HEK293 (cell line): Measurements from ENCODE around the gene TRAPPC5.
"Not testable (repeated sequence)": the region's sequence is repeated elsewhere in the genome, so short reads cannot be mapped to it uniquely, and the experiment has no call there.

ENCODE experiments used
- CTCF ChIA-PET: fragments of 350-600 bp; formaldehyde crosslinking; extraction: SDS; loops from one replicate; lab custom pipeline; 2021; ENCODE audit warnings: antibody characterized with exemption; lab: Yijun Ruan, JAX
- POLR2A ChIA-PET: fragments of 300-600 bp; formaldehyde crosslinking; extraction: SDS; loops from one replicate; lab custom pipeline; 2020; ENCODE audit warnings: antibody characterized with exemption, inconsistent platforms; lab: Yijun Ruan, JAX
- H3K27ac ChIP-seq: fragments of 200-500 bp; sonication (Bioruptor generic); 2 replicates; pipeline ENCODE4 v1.5.1; 2014; ENCODE audit warnings: low read depth, low read length, control low read depth, inconsistent platforms; ENCODE audit errors: extremely low read depth
- H3K36me3 ChIP-seq, 2 experiments: fragments of 200-500 bp in 1 of 2; sonication (Bioruptor generic) in 1 of 2; 1 replicate in 1 of 2; 2 replicates in 1 of 2; pipeline ENCODE4 v1.5.1; 2014 to 2017; ENCODE audit warnings: inconsistent platforms in 2 of 2, low read length in 2 of 2; ENCODE audit not compliant: control insufficient read depth in 2 of 2, insufficient read depth in 1 of 2
- H3K4me1 ChIP-seq: fragments of 200-500 bp; sonication (Bioruptor generic); 2 replicates; pipeline ENCODE4 v1.5.1; 2014; ENCODE audit warnings: mild to moderate bottlenecking, low read length, inconsistent platforms; ENCODE audit not compliant: control insufficient read depth, insufficient read depth
- H3K4me3 ChIP-seq: 2 replicates; pipeline ENCODE4 v1.5.1; 2011; ENCODE audit warnings: low read depth, mild to moderate bottlenecking, control low read depth, low read length, moderate library complexity
- H3K9me3 ChIP-seq: fragments of 200-500 bp; sonication (Bioruptor generic); 2 replicates; pipeline ENCODE4 v1.5.1; 2014; ENCODE audit warnings: low read depth, low read length, inconsistent platforms; ENCODE audit not compliant: control insufficient read depth, insufficient read depth
- FEZF1 ChIP-seq: fragments of 450-650 bp; formaldehyde crosslinking; IDR thresholded peaks from 2 replicates; pipeline ENCODE4 v1.5.1; 2016; ENCODE audit warnings: missing biosample characterization, missing genetic modification characterization
- KLF7 ChIP-seq: fragments of 450-650 bp; formaldehyde crosslinking; IDR thresholded peaks from 2 replicates; pipeline ENCODE4 v1.5.1; 2016; ENCODE audit warnings: missing biosample characterization, missing genetic modification characterization, borderline replicate concordance
- KLF8 ChIP-seq: fragments of 450-650 bp; formaldehyde crosslinking; IDR thresholded peaks from 2 replicates; pipeline ENCODE4 v1.5.1; 2016; ENCODE audit warnings: missing biosample characterization, missing genetic modification characterization
- SCRT1 ChIP-seq: fragments of 450-650 bp; formaldehyde crosslinking; IDR thresholded peaks from 2 replicates; pipeline ENCODE4 v1.5.1; 2016; ENCODE audit warnings: missing biosample characterization, missing genetic modification characterization, borderline replicate concordance
- SCRT2 ChIP-seq: fragments of 450-650 bp; formaldehyde crosslinking; IDR thresholded peaks from 2 replicates; pipeline ENCODE4 v1.5.1; 2016; ENCODE audit warnings: missing biosample characterization, missing genetic modification characterization
- SP2 ChIP-seq: fragments of 450-650 bp; formaldehyde crosslinking; IDR thresholded peaks from 2 replicates; pipeline ENCODE4 v1.5.1; 2016; ENCODE audit warnings: missing biosample characterization, missing genetic modification characterization
- SP3 ChIP-seq: fragments of 450-650 bp; formaldehyde crosslinking; IDR thresholded peaks from 2 replicates; pipeline ENCODE4 v1.5.1; 2016; ENCODE audit warnings: missing biosample characterization, missing genetic modification characterization
- ZNF223 ChIP-seq: fragments of 450-650 bp; formaldehyde crosslinking; IDR thresholded peaks from 2 replicates; pipeline ENCODE4 v1.5.1; 2016; ENCODE audit warnings: missing biosample characterization, missing genetic modification characterization
- ZNF37A ChIP-seq: fragments of 450-650 bp; IDR thresholded peaks from 2 replicates; pipeline ENCODE4 v1.5.1; 2018; ENCODE audit warnings: missing biosample characterization, missing genetic modification characterization
- ZNF610 ChIP-seq: fragments of 450-650 bp; formaldehyde crosslinking; IDR thresholded peaks from 2 replicates; pipeline ENCODE4 v1.5.1; 2016; ENCODE audit warnings: missing biosample characterization, missing genetic modification characterization, borderline replicate concordance
- ZNF639 ChIP-seq: fragments of 450-650 bp; formaldehyde crosslinking; IDR thresholded peaks from 2 replicates; pipeline ENCODE4 v1.5.1; 2016; ENCODE audit warnings: missing biosample characterization, missing genetic modification characterization
- ZNF677 ChIP-seq: fragments of 450-650 bp; IDR thresholded peaks from 2 replicates; pipeline ENCODE4 v1.5.0; 2018; ENCODE audit warnings: missing biosample characterization, mild to moderate bottlenecking, missing genetic modification characterization, moderate library complexity
- ZNF701 ChIP-seq: fragments of 450-650 bp; formaldehyde crosslinking; IDR thresholded peaks from 2 replicates; pipeline ENCODE4 v1.5.1; 2016; ENCODE audit warnings: missing biosample characterization, missing genetic modification characterization
- ZNF785 ChIP-seq: fragments of 450-650 bp; formaldehyde crosslinking; IDR thresholded peaks from 2 replicates; pipeline ENCODE4 v1.5.1; 2016; ENCODE audit warnings: missing biosample characterization, missing genetic modification characterization
- TF ChIP-seq, protein P1 (sequence below): fragments of 450-650 bp; formaldehyde crosslinking; IDR thresholded peaks from 2 replicates; pipeline ENCODE4 v1.5.1; 2016; ENCODE audit warnings: missing biosample characterization, missing genetic modification characterization, borderline replicate concordance
- TF ChIP-seq, protein P2 (sequence below): fragments of 450-650 bp; formaldehyde crosslinking; IDR thresholded peaks from 2 replicates; pipeline ENCODE4 v1.5.1; 2016; ENCODE audit warnings: missing biosample characterization, missing genetic modification characterization
- TF ChIP-seq, protein P3 (sequence below): fragments of 450-650 bp; formaldehyde crosslinking; IDR thresholded peaks from 2 replicates; pipeline ENCODE4 v1.5.0; 2017; ENCODE audit warnings: missing biosample characterization, missing genetic modification characterization, borderline replicate concordance

The TRAPPC5 gene

GRCh38 chr19:7643031-7643415 is 37.6 kb upstream of the TRAPPC5 start:
- POLR2A ChIA-PET = interaction anchor here (1.2 to 1.3 kb wide), 2 partner anchors 13 to 38 kb away, joined by 3 read pairs; partner anchors contain the start of genes PET100, TRAPPC5 and XAB2
- TF ChIP-seq ZNF677 (tag by site-specific recombination) = no peak
- TF ChIP-seq FEZF1 = no peak
- TF ChIP-seq ZNF610 = no peak
- no peak for TF ChIP-seq KLF7
- TF ChIP-seq, protein P1, sequence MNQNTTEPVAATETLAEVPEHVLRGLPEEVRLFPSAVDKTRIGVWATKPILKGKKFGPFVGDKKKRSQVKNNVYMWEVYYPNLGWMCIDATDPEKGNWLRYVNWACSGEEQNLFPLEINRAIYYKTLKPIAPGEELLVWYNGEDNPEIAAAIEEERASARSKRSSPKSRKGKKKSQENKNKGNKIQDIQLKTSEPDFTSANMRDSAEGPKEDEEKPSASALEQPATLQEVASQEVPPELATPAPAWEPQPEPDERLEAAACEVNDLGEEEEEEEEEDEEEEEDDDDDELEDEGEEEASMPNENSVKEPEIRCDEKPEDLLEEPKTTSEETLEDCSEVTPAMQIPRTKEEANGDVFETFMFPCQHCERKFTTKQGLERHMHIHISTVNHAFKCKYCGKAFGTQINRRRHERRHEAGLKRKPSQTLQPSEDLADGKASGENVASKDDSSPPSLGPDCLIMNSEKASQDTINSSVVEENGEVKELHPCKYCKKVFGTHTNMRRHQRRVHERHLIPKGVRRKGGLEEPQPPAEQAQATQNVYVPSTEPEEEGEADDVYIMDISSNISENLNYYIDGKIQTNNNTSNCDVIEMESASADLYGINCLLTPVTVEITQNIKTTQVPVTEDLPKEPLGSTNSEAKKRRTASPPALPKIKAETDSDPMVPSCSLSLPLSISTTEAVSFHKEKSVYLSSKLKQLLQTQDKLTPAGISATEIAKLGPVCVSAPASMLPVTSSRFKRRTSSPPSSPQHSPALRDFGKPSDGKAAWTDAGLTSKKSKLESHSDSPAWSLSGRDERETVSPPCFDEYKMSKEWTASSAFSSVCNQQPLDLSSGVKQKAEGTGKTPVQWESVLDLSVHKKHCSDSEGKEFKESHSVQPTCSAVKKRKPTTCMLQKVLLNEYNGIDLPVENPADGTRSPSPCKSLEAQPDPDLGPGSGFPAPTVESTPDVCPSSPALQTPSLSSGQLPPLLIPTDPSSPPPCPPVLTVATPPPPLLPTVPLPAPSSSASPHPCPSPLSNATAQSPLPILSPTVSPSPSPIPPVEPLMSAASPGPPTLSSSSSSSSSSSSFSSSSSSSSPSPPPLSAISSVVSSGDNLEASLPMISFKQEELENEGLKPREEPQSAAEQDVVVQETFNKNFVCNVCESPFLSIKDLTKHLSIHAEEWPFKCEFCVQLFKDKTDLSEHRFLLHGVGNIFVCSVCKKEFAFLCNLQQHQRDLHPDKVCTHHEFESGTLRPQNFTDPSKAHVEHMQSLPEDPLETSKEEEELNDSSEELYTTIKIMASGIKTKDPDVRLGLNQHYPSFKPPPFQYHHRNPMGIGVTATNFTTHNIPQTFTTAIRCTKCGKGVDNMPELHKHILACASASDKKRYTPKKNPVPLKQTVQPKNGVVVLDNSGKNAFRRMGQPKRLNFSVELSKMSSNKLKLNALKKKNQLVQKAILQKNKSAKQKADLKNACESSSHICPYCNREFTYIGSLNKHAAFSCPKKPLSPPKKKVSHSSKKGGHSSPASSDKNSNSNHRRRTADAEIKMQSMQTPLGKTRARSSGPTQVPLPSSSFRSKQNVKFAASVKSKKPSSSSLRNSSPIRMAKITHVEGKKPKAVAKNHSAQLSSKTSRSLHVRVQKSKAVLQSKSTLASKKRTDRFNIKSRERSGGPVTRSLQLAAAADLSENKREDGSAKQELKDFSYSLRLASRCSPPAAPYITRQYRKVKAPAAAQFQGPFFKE (tag by site-specific recombination) = no peak
- Histone ChIP-seq H3K36me3 (peaks cover 7 to 17% of the 10 kb centered on the region in 2 experiments; a peak in 2 of 3 replicates), H3K27ac (no peak overlapping the region), H3K4me3 (no peak overlapping the region), H3K9me3 (no peaks in the 10 kb centered on the region), H3K4me1 (no peaks in the 10 kb centered on the region)
- CTCF ChIA-PET = interaction anchor here (0.8 kb wide), 1 partner anchor 10 kb away, joined by 4 read pairs; no protein-coding TSS in a partner anchor

DNA sequence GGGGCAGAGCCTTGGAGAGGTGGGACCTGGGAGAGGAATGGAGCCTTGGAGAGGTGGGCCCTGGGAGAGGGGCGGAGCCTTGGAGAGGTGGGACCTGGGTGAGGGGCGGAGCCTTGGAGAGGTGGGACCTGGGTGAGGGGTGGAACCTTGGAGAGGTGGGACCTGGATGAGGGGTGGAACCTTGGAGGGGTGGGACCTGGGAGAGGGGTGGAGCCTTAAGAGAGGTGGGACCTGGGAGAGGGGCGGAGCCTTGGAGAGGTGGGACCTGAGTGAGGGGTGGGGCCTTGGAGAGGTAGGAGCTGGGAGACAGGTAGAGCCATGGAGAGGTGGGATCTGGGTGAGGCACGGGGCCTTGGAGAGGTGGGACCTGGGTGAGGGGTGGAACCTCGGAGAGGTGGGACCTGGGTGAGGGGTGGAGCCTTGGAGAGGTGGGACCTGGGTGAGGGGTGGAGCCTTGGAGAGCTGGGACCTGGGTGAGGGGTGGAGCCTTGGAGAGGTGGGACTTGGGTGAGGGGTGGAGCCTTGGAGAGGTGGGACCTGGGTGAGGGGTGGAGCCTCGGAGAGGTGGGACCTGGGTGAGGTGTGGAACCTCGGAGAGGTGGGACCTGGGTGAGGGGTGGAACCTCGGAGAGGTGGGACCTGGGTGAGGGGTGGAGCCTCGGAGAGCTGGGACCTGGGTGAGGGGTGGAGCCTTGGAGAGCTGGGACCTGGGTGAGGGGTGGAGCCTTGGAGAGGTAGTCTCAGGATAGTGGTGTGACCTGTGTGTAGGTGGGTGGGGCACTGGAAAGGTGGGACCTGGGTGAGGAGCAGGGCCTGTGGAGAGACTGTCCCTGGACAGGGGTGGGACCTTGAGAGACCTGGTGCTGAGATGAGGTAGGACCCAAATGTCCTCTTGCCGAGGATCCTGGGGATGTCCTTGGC is 36.7 kb upstream of the TRAPPC5 start:
- POLR2A ChIA-PET = interaction anchor here (0.7 to 1.2 kb wide), 2 partner anchors 9 to 37 kb away, joined by 3 to 4 read pairs; partner anchors contain the start of gene TRAPPC5
- CTCF ChIA-PET = interaction anchor here (0.7 to 1.3 kb wide), 3 partner anchors 17 to 76 kb away, joined by 3 to 7 read pairs (median 3); no protein-coding TSS in a partner anchor
- H3K27ac ChIP-seq, H3K4me3 ChIP-seq, H3K4me1 ChIP-seq, H3K9me3 ChIP-seq: not testable (repeated sequence)
- peaks cover 7 to 17% of the 10 kb centered on the region in 2 experiments; a peak in 2 of 3 replicates for H3K36me3 ChIP-seq
- peak; percentile 67 for TF ChIP-seq SP2 (tag by site-specific recombination)
- TF ChIP-seq KLF8 (tag by site-specific recombination) = peak; percentile 49; the same call in 1 of the 2 replicates
- TF ChIP-seq SP3 (tag by site-specific recombination) = peak; percentile 51; the same call in 1 of the 2 replicates

DNA sequence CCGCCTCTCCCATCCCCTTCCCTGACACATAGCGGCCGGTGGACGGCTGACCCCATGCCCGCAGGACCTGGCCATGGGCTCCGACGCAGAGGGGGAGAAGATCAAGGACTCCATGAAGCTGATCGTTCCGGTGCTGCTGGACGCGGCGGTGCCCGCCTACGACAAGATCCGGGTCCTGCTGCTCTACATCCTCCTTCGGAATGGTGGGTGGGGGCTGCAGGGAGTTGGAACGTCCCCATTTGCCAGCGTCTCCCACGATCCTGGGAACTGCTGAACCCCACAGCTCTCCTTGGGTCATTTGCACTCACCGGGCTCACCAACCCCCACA is 36.1 kb upstream of the TRAPPC5 start:
- no peak overlapping the region for H3K27ac ChIP-seq
- POLR2A ChIA-PET = interaction anchor here (0.6 kb wide), 1 partner anchor 12 kb away, joined by 7 read pairs; no protein-coding TSS in a partner anchor
- TF ChIP-seq ZNF223 (no peak), ZNF639 (tag by site-specific recombination) (no peak), ZNF701 (tag by site-specific recombination) (no peak), SCRT1 (tag by site-specific recombination) (no peak), ZNF37A (no peak), SCRT2 (tag by site-specific recombination) (no peak), ZNF785 (tag by site-specific recombination) (no peak)
- TF ChIP-seq, protein P2, sequence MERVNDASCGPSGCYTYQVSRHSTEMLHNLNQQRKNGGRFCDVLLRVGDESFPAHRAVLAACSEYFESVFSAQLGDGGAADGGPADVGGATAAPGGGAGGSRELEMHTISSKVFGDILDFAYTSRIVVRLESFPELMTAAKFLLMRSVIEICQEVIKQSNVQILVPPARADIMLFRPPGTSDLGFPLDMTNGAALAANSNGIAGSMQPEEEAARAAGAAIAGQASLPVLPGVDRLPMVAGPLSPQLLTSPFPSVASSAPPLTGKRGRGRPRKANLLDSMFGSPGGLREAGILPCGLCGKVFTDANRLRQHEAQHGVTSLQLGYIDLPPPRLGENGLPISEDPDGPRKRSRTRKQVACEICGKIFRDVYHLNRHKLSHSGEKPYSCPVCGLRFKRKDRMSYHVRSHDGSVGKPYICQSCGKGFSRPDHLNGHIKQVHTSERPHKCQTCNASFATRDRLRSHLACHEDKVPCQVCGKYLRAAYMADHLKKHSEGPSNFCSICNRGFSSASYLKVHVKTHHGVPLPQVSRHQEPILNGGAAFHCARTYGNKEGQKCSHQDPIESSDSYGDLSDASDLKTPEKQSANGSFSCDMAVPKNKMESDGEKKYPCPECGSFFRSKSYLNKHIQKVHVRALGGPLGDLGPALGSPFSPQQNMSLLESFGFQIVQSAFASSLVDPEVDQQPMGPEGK (tag by site-specific recombination) = no peak
- TF ChIP-seq, protein P3, sequence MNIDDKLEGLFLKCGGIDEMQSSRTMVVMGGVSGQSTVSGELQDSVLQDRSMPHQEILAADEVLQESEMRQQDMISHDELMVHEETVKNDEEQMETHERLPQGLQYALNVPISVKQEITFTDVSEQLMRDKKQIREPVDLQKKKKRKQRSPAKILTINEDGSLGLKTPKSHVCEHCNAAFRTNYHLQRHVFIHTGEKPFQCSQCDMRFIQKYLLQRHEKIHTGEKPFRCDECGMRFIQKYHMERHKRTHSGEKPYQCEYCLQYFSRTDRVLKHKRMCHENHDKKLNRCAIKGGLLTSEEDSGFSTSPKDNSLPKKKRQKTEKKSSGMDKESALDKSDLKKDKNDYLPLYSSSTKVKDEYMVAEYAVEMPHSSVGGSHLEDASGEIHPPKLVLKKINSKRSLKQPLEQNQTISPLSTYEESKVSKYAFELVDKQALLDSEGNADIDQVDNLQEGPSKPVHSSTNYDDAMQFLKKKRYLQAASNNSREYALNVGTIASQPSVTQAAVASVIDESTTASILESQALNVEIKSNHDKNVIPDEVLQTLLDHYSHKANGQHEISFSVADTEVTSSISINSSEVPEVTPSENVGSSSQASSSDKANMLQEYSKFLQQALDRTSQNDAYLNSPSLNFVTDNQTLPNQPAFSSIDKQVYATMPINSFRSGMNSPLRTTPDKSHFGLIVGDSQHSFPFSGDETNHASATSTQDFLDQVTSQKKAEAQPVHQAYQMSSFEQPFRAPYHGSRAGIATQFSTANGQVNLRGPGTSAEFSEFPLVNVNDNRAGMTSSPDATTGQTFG (tag by site-specific recombination) = no peak
- CTCF ChIA-PET = interaction anchor here (1.1 to 1.3 kb wide), 2 partner anchors 17 to 76 kb away, joined by 3 to 7 read pairs; no protein-coding TSS in a partner anchor
- no peaks in the 10 kb centered on the region for H3K9me3 ChIP-seq
- no peak overlapping the region for H3K4me3 ChIP-seq
- no peaks in the 10 kb centered on the region for H3K4me1 ChIP-seq
- peaks cover 7 to 17% of the 10 kb centered on the region in 2 experiments; a peak in 2 of 3 replicates for H3K36me3 ChIP-seq
